SK-N-SH (cell line): Measurements from ENCODE around the gene VASH2.
"Not testable (repeated sequence)": the region's sequence is repeated elsewhere in the genome, so short reads cannot be mapped to it uniquely, and the experiment has no call there.

Experiments used
- ELF1 ChIP-seq: IDR thresholded peaks from 2 replicates; pipeline ENCODE4 v1.4.0; 2012
- NFIC ChIP-seq: IDR thresholded peaks from 2 replicates; pipeline ENCODE4 v1.4.0; 2012; ENCODE audit warnings: borderline replicate concordance
- NRF1 ChIP-seq: IDR thresholded peaks from 2 replicates; pipeline ENCODE4 v1.6.1; 2012; ENCODE audit warnings: low read depth, mild to moderate bottlenecking, low read length
- YY1 ChIP-seq: IDR thresholded peaks from 2 replicates; pipeline ENCODE4 v1.4.0; 2012; ENCODE audit warnings: low read depth, mild to moderate bottlenecking
- TF ChIP-seq, protein P1 (sequence below): fragments of 200-600 bp; sonication (generic); IDR thresholded peaks from 2 replicates; pipeline ENCODE4 v1.6.1; 2017; ENCODE audit warnings: antibody characterized with exemption, mild to moderate bottlenecking, moderate library complexity

DNA sequence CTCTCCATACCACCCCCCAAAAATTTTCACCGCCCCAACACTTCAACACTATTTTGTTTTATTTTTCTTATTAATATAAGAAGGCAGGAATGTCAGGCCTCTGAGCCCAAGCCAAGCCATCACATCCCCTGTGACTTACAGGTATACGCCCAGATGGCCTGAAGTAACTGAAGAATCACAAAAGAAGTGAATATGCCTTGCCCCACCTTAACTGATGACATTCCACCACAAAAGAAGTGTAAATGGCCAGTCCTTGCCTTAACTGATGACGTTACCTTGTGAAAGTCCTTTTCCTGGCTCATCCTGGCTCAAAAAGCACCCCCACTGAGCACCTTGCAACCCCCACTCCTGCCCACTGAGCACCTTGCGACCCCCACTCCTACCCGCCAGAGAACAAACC is 36.2 kb upstream of the VASH2 start:
- TF ChIP-seq, protein P1, sequence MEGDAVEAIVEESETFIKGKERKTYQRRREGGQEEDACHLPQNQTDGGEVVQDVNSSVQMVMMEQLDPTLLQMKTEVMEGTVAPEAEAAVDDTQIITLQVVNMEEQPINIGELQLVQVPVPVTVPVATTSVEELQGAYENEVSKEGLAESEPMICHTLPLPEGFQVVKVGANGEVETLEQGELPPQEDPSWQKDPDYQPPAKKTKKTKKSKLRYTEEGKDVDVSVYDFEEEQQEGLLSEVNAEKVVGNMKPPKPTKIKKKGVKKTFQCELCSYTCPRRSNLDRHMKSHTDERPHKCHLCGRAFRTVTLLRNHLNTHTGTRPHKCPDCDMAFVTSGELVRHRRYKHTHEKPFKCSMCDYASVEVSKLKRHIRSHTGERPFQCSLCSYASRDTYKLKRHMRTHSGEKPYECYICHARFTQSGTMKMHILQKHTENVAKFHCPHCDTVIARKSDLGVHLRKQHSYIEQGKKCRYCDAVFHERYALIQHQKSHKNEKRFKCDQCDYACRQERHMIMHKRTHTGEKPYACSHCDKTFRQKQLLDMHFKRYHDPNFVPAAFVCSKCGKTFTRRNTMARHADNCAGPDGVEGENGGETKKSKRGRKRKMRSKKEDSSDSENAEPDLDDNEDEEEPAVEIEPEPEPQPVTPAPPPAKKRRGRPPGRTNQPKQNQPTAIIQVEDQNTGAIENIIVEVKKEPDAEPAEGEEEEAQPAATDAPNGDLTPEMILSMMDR = not testable (repeated sequence)
- not testable (repeated sequence) for TF ChIP-seq YY1, NFIC, NRF1, ELF1
